Nephron (organoid): ENCODE results near the gene STK17A.
"Not testable (repeated sequence)": the region's sequence is repeated elsewhere in the genome, so short reads cannot be mapped to it uniquely, and the experiment has no call there.

Experiments used
- H3K27ac Mint-ChIP-seq, 3 experiments: 2 replicates each; pipeline ENCODE4 v1.8.0; 2020; ENCODE audit warnings: mixed read lengths in 3 of 3, mild to moderate bottlenecking in 2 of 3, moderate library complexity in 1 of 3
- H3K27me3 Mint-ChIP-seq: 2 replicates; pipeline ENCODE4 v1.8.0; 2021; ENCODE audit warnings: low read depth, mild to moderate bottlenecking, moderate library complexity, mixed read lengths
- H3K36me3 Mint-ChIP-seq: 2 replicates; pipeline ENCODE4 v1.8.0; 2020; ENCODE audit warnings: low read depth, mixed read lengths
- H3K4me1 Mint-ChIP-seq: 2 replicates; pipeline ENCODE4 v1.8.0; 2020; ENCODE audit warnings: mixed read lengths
- H3K4me3 Mint-ChIP-seq, 3 experiments: 2 replicates each; pipeline ENCODE4 v1.8.0; 2020; ENCODE audit warnings: mild to moderate bottlenecking in 3 of 3, mixed read lengths in 3 of 3, moderate library complexity in 2 of 3
- H3K9me3 Mint-ChIP-seq: 2 replicates; pipeline ENCODE4 v1.8.0; 2020; ENCODE audit warnings: mixed read lengths
- CTCF ChIP-seq, 3 experiments: fragments of 200-600 bp; sonication (generic); IDR thresholded peaks; one replicate each; pipeline ENCODE4 v1.5.0; 2021; ENCODE audit warnings: antibody characterized with exemption in 3 of 3; ENCODE audit not compliant: unreplicated experiment in 3 of 3

The STK17A gene

DNA sequence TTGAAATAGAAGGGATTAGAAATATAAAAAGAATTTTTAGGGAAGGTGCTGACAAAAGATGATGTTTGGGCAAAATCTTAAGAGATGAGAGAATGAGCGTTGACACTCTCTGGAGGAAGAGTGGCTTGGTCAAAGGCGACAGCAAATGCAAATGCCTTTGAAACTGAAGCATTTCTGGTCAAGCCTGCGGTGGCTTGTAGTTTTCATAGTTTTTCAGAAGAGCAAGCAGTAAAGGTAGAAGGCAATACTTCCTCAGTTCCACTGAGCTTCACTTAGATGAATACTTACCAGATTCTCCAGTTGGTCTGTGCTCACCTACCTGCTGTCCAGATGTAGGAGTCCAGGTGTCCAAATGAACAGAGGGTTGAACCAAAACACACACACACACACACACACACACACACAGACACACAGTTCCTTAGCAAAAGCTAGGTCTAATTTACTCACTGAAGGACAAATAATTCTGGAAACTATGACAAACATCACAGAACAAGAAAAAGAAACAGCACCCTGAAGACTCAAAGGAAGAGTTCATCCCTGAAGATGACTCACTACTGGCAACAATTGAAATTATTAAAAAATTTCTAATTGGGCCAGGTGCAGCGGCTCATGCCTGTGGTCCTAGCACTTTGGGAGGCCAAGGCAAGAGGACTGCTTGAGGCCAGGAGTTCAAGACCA, 12.1 kb upstream of the STK17A start:
- no peaks in the 10 kb centered on the region for H3K4me1 Mint-ChIP-seq
- H3K9me3 Mint-ChIP-seq: no peaks in the 10 kb centered on the region
- H3K27ac Mint-ChIP-seq: no peak overlapping the region
- no peak overlapping the region for H3K4me3 Mint-ChIP-seq
- no peak for TF ChIP-seq CTCF (IDR thresholded peaks at IDR 0.05; ENCODE audit: unreplicated experiment in 3 of 3)
- H3K27me3 Mint-ChIP-seq: no peaks in the 10 kb centered on the region
- no peaks in the 10 kb centered on the region for H3K36me3 Mint-ChIP-seq

- Mint-ChIP-seq H3K27me3 (peaks cover 3% of the 10 kb centered on the region), H3K36me3 (no peaks in the 10 kb centered on the region), H3K9me3 (no peaks in the 10 kb centered on the region), H3K4me3 (no peak overlapping the region), H3K27ac (no peak overlapping the region), H3K4me1 (no peaks in the 10 kb centered on the region)
- TF ChIP-seq CTCF (IDR thresholded peaks at IDR 0.05; ENCODE audit: unreplicated experiment in 3 of 3): no peak
Observed at GRCh38 chr7:43572516-43573049, 10.3 kb upstream of the STK17A start.

- not testable (repeated sequence) for H3K36me3 Mint-ChIP-seq, H3K4me3 Mint-ChIP-seq, H3K27ac Mint-ChIP-seq, H3K9me3 Mint-ChIP-seq, H3K27me3 Mint-ChIP-seq, H3K4me1 Mint-ChIP-seq
Observed at GRCh38 chr7:43573832-43574231, 9.1 kb upstream of the STK17A start.

DNA sequence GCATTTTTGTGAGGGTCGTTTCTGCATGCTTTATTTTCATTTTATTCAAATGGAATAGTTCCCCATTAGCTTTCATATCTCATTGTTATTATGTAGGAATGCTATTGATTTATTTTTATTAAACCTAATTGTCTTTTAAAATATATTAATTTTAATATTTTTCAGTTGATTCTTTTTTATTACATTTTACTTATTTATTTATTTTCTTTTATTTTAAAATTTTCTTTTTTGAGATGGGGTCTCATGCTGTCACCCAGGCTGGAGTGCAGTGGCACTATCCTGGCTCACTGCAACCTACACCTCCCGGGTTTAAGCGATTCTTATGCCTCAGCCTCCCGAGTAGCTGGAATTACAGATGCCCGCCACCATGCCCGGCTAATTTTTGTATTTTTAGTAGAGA, 7.4 kb upstream of the STK17A start:
- H3K27ac Mint-ChIP-seq: no peak overlapping the region
- H3K4me3 Mint-ChIP-seq: no peak overlapping the region
- H3K9me3 Mint-ChIP-seq: peaks cover 3% of the 10 kb centered on the region
- no peaks in the 10 kb centered on the region for H3K4me1 Mint-ChIP-seq
- no peaks in the 10 kb centered on the region for H3K36me3 Mint-ChIP-seq
- no peak for TF ChIP-seq CTCF (IDR thresholded peaks at IDR 0.05; ENCODE audit: unreplicated experiment in 3 of 3)
- H3K27me3 Mint-ChIP-seq: peaks cover 5% of the 10 kb centered on the region

GRCh38 chr7:43576241-43576640, 6.7 kb upstream of the STK17A start:
- peaks cover 5% of the 10 kb centered on the region for H3K9me3 Mint-ChIP-seq
- H3K27me3 Mint-ChIP-seq: peaks cover 13% of the 10 kb centered on the region
- no peak overlapping the region for H3K4me3 Mint-ChIP-seq
- TF ChIP-seq CTCF (IDR thresholded peaks at IDR 0.05; ENCODE audit: unreplicated experiment in 3 of 3): no peak
- no peaks in the 10 kb centered on the region for H3K36me3 Mint-ChIP-seq
- no peak overlapping the region for H3K27ac Mint-ChIP-seq
- H3K4me1 Mint-ChIP-seq: no peaks in the 10 kb centered on the region

GRCh38 chr7:43577485-43577951, 5.4 kb upstream of the STK17A start:
- no peaks in the 10 kb centered on the region for H3K36me3 Mint-ChIP-seq
- no peak for TF ChIP-seq CTCF (IDR thresholded peaks at IDR 0.05; ENCODE audit: unreplicated experiment in 3 of 3)
- no peak overlapping the region for H3K27ac Mint-ChIP-seq
- H3K9me3 Mint-ChIP-seq: peaks cover 5% of the 10 kb centered on the region
- no peak overlapping the region for H3K4me3 Mint-ChIP-seq
- peaks cover 24% of the 10 kb centered on the region for H3K27me3 Mint-ChIP-seq
- no peaks in the 10 kb centered on the region for H3K4me1 Mint-ChIP-seq
